ENCODE data around the gene PLCB1. TPM values are rescaled to one million over a fixed set of nuclear protein-coding genes. Genes with fewer than 3 reads are reported as not detected.

The PLCB1 gene
- total RNA-seq, 1 donor = 13.4 TPM

DNA sequence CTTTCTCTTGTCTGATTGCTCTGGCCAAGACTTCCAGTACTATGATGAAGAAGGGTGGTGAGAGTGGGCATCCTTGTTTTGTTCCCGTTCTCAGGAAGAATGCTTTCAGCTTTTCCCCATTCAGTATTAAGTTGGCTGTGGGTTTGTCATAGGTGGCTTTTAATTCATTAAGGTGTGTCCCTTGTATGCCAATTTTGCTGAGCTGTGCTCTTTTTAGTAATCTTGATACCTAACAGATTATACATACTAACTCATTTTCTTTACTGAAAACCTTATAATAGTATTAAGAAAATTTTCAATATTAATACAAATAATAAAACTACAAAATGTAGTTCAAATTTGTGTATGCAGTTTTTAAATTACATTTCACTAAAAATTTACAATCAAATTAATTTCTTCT is 557.3 kb downstream of the PLCB1 start:
- H3K27ac ChIP-seq (ENCODE audit: low read depth, low read length) = no peak overlapping the region
- no peaks in the 10 kb centered on the region for H3K36me3 ChIP-seq (ENCODE audit: insufficient read depth, low read length)
- no peak overlapping the region for H3K4me3 ChIP-seq (ENCODE audit: insufficient read depth, low read length)
- no peak overlapping the region for H2AFZ ChIP-seq (ENCODE audit: low read length)
- H3K4me2 ChIP-seq (ENCODE audit: insufficient read depth, low read length) = no peak overlapping the region
- no peak for DNase-seq (ENCODE audit: insufficient read length, low spot score, missing footprints)
- no peaks in the 10 kb centered on the region for H4K20me1 ChIP-seq (ENCODE audit: insufficient read depth, low read length)
- no peaks in the 10 kb centered on the region for H3K9me3 ChIP-seq (ENCODE audit: low read depth, low read length)
- H3K4me1 ChIP-seq (ENCODE audit: insufficient read depth, low read length) = peaks cover 7% of the 10 kb centered on the region
- H3K27me3 ChIP-seq (ENCODE audit: insufficient read depth, low read length) = no peaks in the 10 kb centered on the region
- TF ChIP-seq, protein P1, sequence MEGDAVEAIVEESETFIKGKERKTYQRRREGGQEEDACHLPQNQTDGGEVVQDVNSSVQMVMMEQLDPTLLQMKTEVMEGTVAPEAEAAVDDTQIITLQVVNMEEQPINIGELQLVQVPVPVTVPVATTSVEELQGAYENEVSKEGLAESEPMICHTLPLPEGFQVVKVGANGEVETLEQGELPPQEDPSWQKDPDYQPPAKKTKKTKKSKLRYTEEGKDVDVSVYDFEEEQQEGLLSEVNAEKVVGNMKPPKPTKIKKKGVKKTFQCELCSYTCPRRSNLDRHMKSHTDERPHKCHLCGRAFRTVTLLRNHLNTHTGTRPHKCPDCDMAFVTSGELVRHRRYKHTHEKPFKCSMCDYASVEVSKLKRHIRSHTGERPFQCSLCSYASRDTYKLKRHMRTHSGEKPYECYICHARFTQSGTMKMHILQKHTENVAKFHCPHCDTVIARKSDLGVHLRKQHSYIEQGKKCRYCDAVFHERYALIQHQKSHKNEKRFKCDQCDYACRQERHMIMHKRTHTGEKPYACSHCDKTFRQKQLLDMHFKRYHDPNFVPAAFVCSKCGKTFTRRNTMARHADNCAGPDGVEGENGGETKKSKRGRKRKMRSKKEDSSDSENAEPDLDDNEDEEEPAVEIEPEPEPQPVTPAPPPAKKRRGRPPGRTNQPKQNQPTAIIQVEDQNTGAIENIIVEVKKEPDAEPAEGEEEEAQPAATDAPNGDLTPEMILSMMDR (IDR thresholded peaks at IDR 0.05; ENCODE audit: extremely low read depth, low read depth, low read length) = no peak
- no peaks in the 10 kb centered on the region for H3K79me2 ChIP-seq (ENCODE audit: insufficient read depth, low read length)

- Histone ChIP-seq H3K79me2 (ENCODE audit: insufficient read depth, low read length) (no peaks in the 10 kb centered on the region), H3K27ac (ENCODE audit: low read depth, low read length) (no peak overlapping the region), H3K36me3 (ENCODE audit: insufficient read depth, low read length) (no peaks in the 10 kb centered on the region), H4K20me1 (ENCODE audit: insufficient read depth, low read length) (no peaks in the 10 kb centered on the region), H2AFZ (ENCODE audit: low read length) (no peak overlapping the region), H3K4me1 (ENCODE audit: insufficient read depth, low read length) (peaks cover 7% of the 10 kb centered on the region), H3K4me2 (ENCODE audit: insufficient read depth, low read length) (no peak overlapping the region), H3K27me3 (ENCODE audit: insufficient read depth, low read length) (no peaks in the 10 kb centered on the region), H3K9me3 (ENCODE audit: low read depth, low read length) (no peaks in the 10 kb centered on the region), H3K4me3 (ENCODE audit: insufficient read depth, low read length) (no peak overlapping the region)
- TF ChIP-seq, protein P1 (IDR thresholded peaks at IDR 0.05; ENCODE audit: extremely low read depth, low read depth, low read length) = no peak
- DNase-seq (ENCODE audit: insufficient read length, low spot score, missing footprints) = no peak
These were observed 558.0 kb downstream of the PLCB1 start for GRCh38 chr20:8690074-8690473.

- H3K4me2 ChIP-seq (ENCODE audit: insufficient read depth, low read length) = no peak overlapping the region
- DNase-seq (ENCODE audit: insufficient read length, low spot score, missing footprints) = peak; percentile 57
- no peak overlapping the region for H2AFZ ChIP-seq (ENCODE audit: low read length)
- no peaks in the 10 kb centered on the region for H3K27me3 ChIP-seq (ENCODE audit: insufficient read depth, low read length)
- TF ChIP-seq, protein P1 (IDR thresholded peaks at IDR 0.05; ENCODE audit: extremely low read depth, low read depth, low read length) = no peak
- no peaks in the 10 kb centered on the region for H4K20me1 ChIP-seq (ENCODE audit: insufficient read depth, low read length)
- no peaks in the 10 kb centered on the region for H3K79me2 ChIP-seq (ENCODE audit: insufficient read depth, low read length)
- no peak overlapping the region for H3K4me3 ChIP-seq (ENCODE audit: insufficient read depth, low read length)
- peak overlapping the region; percentile 12 for H3K27ac ChIP-seq (ENCODE audit: low read depth, low read length)
- no peaks in the 10 kb centered on the region for H3K9me3 ChIP-seq (ENCODE audit: low read depth, low read length)
- H3K4me1 ChIP-seq (ENCODE audit: insufficient read depth, low read length) = peaks cover 7% of the 10 kb centered on the region
- H3K36me3 ChIP-seq (ENCODE audit: insufficient read depth, low read length) = no peaks in the 10 kb centered on the region
These were observed 561.6 kb downstream of the PLCB1 start for GRCh38 chr20:8693709-8694108.

- Histone ChIP-seq H4K20me1 (ENCODE audit: insufficient read depth, low read length) (no peaks in the 10 kb centered on the region), H3K4me2 (ENCODE audit: insufficient read depth, low read length) (no peak overlapping the region), H3K4me1 (ENCODE audit: insufficient read depth, low read length) (no peaks in the 10 kb centered on the region), H3K27ac (ENCODE audit: low read depth, low read length) (no peak overlapping the region), H3K27me3 (ENCODE audit: insufficient read depth, low read length) (no peaks in the 10 kb centered on the region), H3K36me3 (ENCODE audit: insufficient read depth, low read length) (no peaks in the 10 kb centered on the region), H3K4me3 (ENCODE audit: insufficient read depth, low read length) (no peak overlapping the region), H3K79me2 (ENCODE audit: insufficient read depth, low read length) (no peaks in the 10 kb centered on the region), H3K9me3 (ENCODE audit: low read depth, low read length) (no peaks in the 10 kb centered on the region), H2AFZ (ENCODE audit: low read length) (no peak overlapping the region)
- TF ChIP-seq, protein P1 (IDR thresholded peaks at IDR 0.05; ENCODE audit: extremely low read depth, low read depth, low read length) = no peak
- DNase-seq (ENCODE audit: insufficient read length, low spot score, missing footprints) = no peak
These were observed 568.7 kb downstream of the PLCB1 start for GRCh38 chr20:8700756-8701155.
